Dermis blood vessel endothelial cell (primary cell): ENCODE results near the gene RAET1L. TPM values are rescaled to one million over a fixed set of nuclear protein-coding genes. Genes with fewer than 3 reads are reported as not detected.
"Not testable (repeated sequence)": the region's sequence is repeated elsewhere in the genome, so short reads cannot be mapped to it uniquely, and the experiment has no call there.

Experiments
- DNase-seq: peaks from one replicate; pipeline ENCODE4 v3.0.0; 2010
- total RNA-seq: library from RNA; depleted of rRNA; stranded (reverse); fragments of >200 nt; gene quantifications from 2 replicates; pipeline ENCODE4 v1.2.3, GENCODE V29; 2014

The RAET1L gene
- total RNA-seq, 1 donor from 2014 or later: not detected

GRCh38 chr6:149990661-149991471 is 34.5 kb downstream of the RAET1L start:
- no peak for DNase-seq

GRCh38 chr6:149990212-149990660 is 35.1 kb downstream of the RAET1L start:
- no peak for DNase-seq

GRCh38 chr6:149988550-149989346 is 36.6 kb downstream of the RAET1L start:
- no peak for DNase-seq

DNA sequence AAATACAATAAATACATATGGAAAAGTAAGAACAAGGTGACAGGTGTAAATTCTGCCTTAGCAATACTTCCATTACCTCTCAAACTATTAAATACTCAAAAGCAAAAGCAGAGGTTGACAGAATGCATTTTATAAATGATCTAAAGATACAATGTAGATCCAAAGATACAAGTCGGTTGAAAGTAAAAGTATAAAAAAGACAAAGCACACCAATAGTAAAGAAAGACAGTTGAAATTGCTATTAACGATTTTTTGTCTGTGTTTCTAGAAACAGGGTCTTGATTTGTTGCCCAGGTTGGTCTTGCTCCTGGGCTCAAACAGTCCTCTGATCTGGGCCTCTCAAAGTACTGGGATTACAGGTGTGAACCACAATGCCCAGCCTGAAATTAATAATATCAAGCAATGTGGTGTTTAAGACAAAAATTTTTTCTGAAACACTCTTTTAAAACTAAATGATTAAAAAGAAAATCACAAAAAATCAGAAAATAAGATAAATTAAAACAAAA is 37.7 kb downstream of the RAET1L start:
- DNase-seq: no peak

DNA sequence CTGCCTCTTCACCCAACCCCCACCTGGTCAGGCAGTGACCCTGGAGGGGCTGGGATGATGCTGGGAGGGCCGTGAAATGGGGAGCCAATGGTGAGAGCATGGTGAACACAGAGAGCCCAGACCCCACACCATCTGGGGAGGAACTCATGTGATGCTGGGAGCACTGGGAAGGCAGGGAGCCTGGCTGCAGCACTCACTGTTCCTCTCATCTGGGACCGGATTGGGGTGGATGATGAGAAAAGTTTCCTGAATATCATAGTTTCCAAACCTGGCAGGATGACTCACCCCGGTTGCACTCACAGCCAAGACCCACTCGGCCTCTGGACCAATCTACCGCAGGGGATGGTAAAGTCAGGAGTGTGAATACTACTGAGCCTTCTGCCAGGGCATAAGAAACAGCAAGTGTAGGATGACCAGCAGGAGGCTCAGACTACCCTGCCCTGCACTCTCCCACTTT is 39.8 kb downstream of the RAET1L start:
- peak; percentile 26 for DNase-seq

- DNase-seq: no peak
Measured at GRCh38 chr6:149984773-149985172, 40.6 kb downstream of the RAET1L start.

GRCh38 chr6:149983145-149983544 is 42.2 kb downstream of the RAET1L start:
- no peak for DNase-seq

- DNase-seq: no peak
Measured at GRCh38 chr6:149979293-149979692, 46.0 kb downstream of the RAET1L start.

DNA sequence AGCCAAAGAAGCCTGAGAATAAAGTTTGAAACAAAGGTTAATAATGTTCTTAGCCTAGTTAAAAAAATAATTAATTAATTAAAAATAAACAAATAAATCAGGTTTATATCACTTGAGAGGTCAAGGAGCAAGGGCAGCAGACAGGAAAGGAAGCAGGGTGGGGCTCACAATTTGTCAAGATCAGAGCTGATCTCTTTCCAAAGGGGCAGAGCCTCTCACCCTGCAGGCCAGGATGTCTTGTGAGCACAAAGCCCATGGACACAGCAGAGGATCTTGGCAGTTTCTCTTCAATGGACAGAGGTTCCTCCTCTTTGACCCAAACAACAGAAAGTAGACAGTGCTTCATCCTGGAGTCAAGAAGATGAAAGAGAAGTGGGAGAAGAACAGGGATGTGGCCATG is 46.7 kb downstream of the RAET1L start:
- DNase-seq: no peak

DNA sequence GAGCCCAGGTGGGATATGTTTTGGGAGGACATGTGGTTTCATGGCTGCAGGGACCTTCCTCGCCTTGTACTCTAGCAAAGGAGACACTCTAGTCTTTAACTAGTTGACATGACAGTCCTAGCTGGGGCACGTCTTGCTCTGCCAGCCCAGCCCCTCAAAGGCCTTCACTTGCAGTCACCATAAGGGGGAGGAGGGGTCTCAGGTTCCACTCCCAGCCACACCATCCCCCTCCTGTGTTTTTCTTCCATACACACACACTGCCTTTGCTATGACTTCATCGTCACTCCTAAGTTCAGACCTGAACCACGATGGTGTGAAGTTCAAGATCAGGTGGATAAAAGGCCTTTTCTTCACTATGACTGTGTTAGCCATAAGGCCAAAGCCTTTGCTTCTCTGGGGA is 48.1 kb downstream of the RAET1L start:
- DNase-seq: no peak

- DNase-seq: no peak
Measured at GRCh38 chr6:149975400-149975799, 49.9 kb downstream of the RAET1L start.

- no peak for DNase-seq
Measured at GRCh38 chr6:149974825-149975224, 50.5 kb downstream of the RAET1L start.

- DNase-seq: not testable (repeated sequence)
Measured at GRCh38 chr6:149974394-149974793, 50.9 kb downstream of the RAET1L start.

GRCh38 chr6:149969635-149970034 is 55.7 kb downstream of the RAET1L start:
- DNase-seq: no peak

DNA sequence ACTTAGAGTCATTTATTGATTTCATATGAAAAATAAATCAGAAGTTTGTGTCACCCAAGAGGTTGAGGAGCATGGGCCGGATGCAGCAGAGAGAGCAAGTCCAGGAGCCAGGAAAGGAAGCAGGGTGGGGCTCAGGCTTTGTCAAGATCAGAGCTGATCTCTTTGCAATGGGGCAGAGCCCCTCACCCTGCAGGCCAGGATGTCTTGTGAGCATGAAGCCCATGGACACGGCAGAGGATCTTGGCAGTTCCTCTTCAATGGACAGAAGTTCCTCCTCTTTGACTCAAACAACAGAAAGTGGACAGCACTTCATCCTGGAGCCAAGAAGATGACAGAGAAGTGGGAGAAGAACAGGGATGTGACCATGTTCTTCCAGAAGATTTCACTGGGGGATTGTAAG is 56.4 kb downstream of the RAET1L start:
- not testable (repeated sequence) for DNase-seq

Other genes with a start within 250 kb of the RAET1L start
- 13.3 and 37.6 TPM in 2 replicates for gene LRP11, start 161.2 kb downstream of the RAET1L start, total RNA-seq
- gene RAET1E, start 127.4 kb downstream of the RAET1L start, total RNA-seq: 0.09 TPM in 1 of 2 replicates, not detected in the other
- gene RAET1G, start 102.4 kb downstream of the RAET1L start, total RNA-seq: not detected in 2 replicates
- gene ULBP2, start 83.5 kb downstream of the RAET1L start, total RNA-seq: 2.0 and 3.7 TPM in 2 replicates
- gene ULBP1, start 61.6 kb downstream of the RAET1L start, total RNA-seq: 0.17 and 0.23 TPM in 2 replicates
- 6.0 and 14.9 TPM in 2 replicates for gene ULBP3, start 43.6 kb upstream of the RAET1L start, total RNA-seq
- not detected in 2 replicates for gene PPP1R14C, start 117.5 kb upstream of the RAET1L start, total RNA-seq